MCF 10A (cell line): ENCODE results near the gene KCNAB2. TPM values are rescaled to one million over a fixed set of nuclear protein-coding genes. Genes with fewer than 3 reads are reported as not detected.

Source experiments
- BruUV-seq: library from RNA; stranded (reverse); fragments of 400-500 nt; replicated peaks from 2 replicates; lab custom pipeline; 2021; lab: Mats Ljungman, UMichigan
- CTCF ChIA-PET: fragments of 300-600 bp; sonication (Branson Sonifier 250); formaldehyde crosslinking; extraction: SDS; loops from one replicate; lab custom pipeline; 2021; ENCODE audit warnings: antibody characterized with exemption, inconsistent platforms; lab: Yijun Ruan, JAX
- POLR2A ChIA-PET: fragments of 300-600, 350-650 bp; sonication (Branson Sonifier 250); formaldehyde crosslinking; extraction: SDS; loops from one replicate; lab custom pipeline; 2020; ENCODE audit warnings: antibody characterized with exemption, inconsistent platforms; lab: Yijun Ruan, JAX
- DNase-seq: peaks from one replicate; pipeline ENCODE4 v3.0.0-alpha.2; 2018; ENCODE audit not compliant: unreplicated experiment
- H3K27ac Mint-ChIP-seq: one replicate; pipeline ENCODE4 v1.8.0; 2022; ENCODE audit warnings: mild to moderate bottlenecking, low read depth, mixed read lengths; ENCODE audit not compliant: unreplicated experiment
- H3K27me3 Mint-ChIP-seq: one replicate; pipeline ENCODE4 v1.8.0; 2022; ENCODE audit warnings: mixed read lengths; ENCODE audit not compliant: insufficient read depth, unreplicated experiment
- H3K36me3 Mint-ChIP-seq: one replicate; pipeline ENCODE4 v1.8.0; 2022; ENCODE audit warnings: mild to moderate bottlenecking, moderate library complexity, mixed read lengths; ENCODE audit not compliant: insufficient read depth, unreplicated experiment
- H3K4me1 Mint-ChIP-seq: one replicate; pipeline ENCODE4 v1.8.0; 2022; ENCODE audit warnings: mixed read lengths; ENCODE audit not compliant: insufficient read depth, unreplicated experiment
- H3K4me3 Mint-ChIP-seq: one replicate; pipeline ENCODE4 v1.8.0; 2022; ENCODE audit warnings: mild to moderate bottlenecking, moderate library complexity, mixed read lengths; ENCODE audit not compliant: unreplicated experiment
- H3K9me3 Mint-ChIP-seq: one replicate; pipeline ENCODE4 v1.8.0; 2022; ENCODE audit warnings: mixed read lengths; ENCODE audit not compliant: unreplicated experiment
- CTCF ChIP-seq: fragments of 200-600 bp; IDR thresholded peaks from one replicate; pipeline ENCODE4 v1.8.0; 2022; ENCODE audit warnings: antibody characterized with exemption, mild to moderate bottlenecking; ENCODE audit not compliant: unreplicated experiment
- intact Hi-C: fragments of 100-400 bp; cut with micrococcal nuclease; formaldehyde crosslinking; loops from 2 replicates; pipeline ENCODE4 v1.14.1; 2022
- total RNA-seq: library from RNA; stranded (reverse); gene quantifications from 2 replicates; pipeline ENCODE4 v1.2.3, GENCODE V29; 2022

The KCNAB2 gene
- total RNA-seq, 1 experiment from 2014 or later: 11.8 TPM

- Mint-ChIP-seq H3K27ac (no peak overlapping the region), H3K27me3 (no peaks in the 10 kb centered on the region), H3K4me3 (no peak overlapping the region), H3K4me1 (no peaks in the 10 kb centered on the region), H3K36me3 (peaks cover 6% of the 10 kb centered on the region), H3K9me3 (no peaks in the 10 kb centered on the region)
- CTCF ChIA-PET: no interaction called here
- POLR2A ChIA-PET: no interaction called here
- intact Hi-C loops: no loop called here
- BruUV-seq: no TSS peak
- DNase-seq: no peak
- TF ChIP-seq CTCF: no peak
Measured at GRCh38 chr1:5998051-5998905, 47.4 kb upstream of the KCNAB2 start.

GRCh38 chr1:5998906-5999301 lies 46.8 kb upstream of the KCNAB2 start:
- Mint-ChIP-seq H3K9me3 (no peaks in the 10 kb centered on the region), H3K27me3 (no peaks in the 10 kb centered on the region), H3K4me3 (no peak overlapping the region), H3K4me1 (no peaks in the 10 kb centered on the region), H3K27ac (no peak overlapping the region), H3K36me3 (peaks cover 6% of the 10 kb centered on the region)
- no peak for DNase-seq
- ChIA-PET POLR2A (no interaction called here), CTCF (no interaction called here)
- no TSS peak for BruUV-seq
- intact Hi-C loops: no loop called here
- TF ChIP-seq CTCF: no peak

GRCh38 chr1:5999711-6000443 lies 45.8 kb upstream of the KCNAB2 start:
- H3K4me3 Mint-ChIP-seq: no peak overlapping the region
- intact Hi-C loops: no loop called here
- no peaks in the 10 kb centered on the region for H3K9me3 Mint-ChIP-seq
- no TSS peak for BruUV-seq
- H3K27ac Mint-ChIP-seq: no peak overlapping the region
- H3K4me1 Mint-ChIP-seq: no peaks in the 10 kb centered on the region
- no peak for TF ChIP-seq CTCF
- H3K36me3 Mint-ChIP-seq: peaks cover 6% of the 10 kb centered on the region
- ChIA-PET POLR2A (no interaction called here), CTCF (no interaction called here)
- no peak for DNase-seq
- H3K27me3 Mint-ChIP-seq: no peaks in the 10 kb centered on the region
